ENCODE results near the gene LRRC40.

DNA sequence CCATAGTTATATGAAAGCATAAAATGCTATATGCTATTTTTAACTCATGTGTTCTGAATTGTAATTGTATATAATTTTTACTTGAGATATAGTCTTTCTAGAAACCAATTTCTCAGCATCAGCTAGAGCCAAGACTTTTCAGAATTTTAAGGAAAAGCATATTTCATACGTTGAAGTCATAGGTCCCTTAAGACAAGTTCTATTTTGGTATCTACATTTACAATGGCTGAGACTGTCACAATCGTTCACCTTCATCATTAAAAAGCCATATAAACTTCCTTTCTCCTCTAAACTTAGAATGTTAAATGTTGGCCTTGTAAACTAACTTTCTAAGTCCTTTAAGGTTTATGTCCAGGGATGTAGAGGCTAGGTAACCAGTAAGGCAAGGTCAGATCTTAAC lies 104.1 kb downstream of the LRRC40 start:
- TF ChIP-seq, protein P1, sequence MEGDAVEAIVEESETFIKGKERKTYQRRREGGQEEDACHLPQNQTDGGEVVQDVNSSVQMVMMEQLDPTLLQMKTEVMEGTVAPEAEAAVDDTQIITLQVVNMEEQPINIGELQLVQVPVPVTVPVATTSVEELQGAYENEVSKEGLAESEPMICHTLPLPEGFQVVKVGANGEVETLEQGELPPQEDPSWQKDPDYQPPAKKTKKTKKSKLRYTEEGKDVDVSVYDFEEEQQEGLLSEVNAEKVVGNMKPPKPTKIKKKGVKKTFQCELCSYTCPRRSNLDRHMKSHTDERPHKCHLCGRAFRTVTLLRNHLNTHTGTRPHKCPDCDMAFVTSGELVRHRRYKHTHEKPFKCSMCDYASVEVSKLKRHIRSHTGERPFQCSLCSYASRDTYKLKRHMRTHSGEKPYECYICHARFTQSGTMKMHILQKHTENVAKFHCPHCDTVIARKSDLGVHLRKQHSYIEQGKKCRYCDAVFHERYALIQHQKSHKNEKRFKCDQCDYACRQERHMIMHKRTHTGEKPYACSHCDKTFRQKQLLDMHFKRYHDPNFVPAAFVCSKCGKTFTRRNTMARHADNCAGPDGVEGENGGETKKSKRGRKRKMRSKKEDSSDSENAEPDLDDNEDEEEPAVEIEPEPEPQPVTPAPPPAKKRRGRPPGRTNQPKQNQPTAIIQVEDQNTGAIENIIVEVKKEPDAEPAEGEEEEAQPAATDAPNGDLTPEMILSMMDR (IDR thresholded peaks at IDR 0.05) = no peak
- TF ChIP-seq POLR2AphosphoS5 (IDR thresholded peaks at IDR 0.05; ENCODE audit: low read depth, low read length) = no peak

Measured in Panc1 (cell line).